Mucosa of descending colon (tissue), 3 donors: ENCODE data around the gene HS1BP3. TPM values are rescaled to one million over a fixed set of nuclear protein-coding genes. Genes with fewer than 3 reads are reported as not detected.

ENCODE experiments used
- ATAC-seq: fragments of 200-7000 bp; cut with Tn5 transposase; one replicate; pipeline ENCODE4 v1.9.1; 2020; ENCODE audit warnings: mild to moderate bottlenecking, moderate library complexity
- DNase-seq, 3 donors: peaks; one replicate each; pipeline ENCODE4 v3.0.0-alpha.2; 2020
- H3K36me3 ChIP-seq: fragments of 200-600 bp; one replicate; pipeline ENCODE4 v1.8.0; 2021; ENCODE audit warnings: low read depth, mild to moderate bottlenecking
- H3K4me1 ChIP-seq: fragments of 200-600 bp; one replicate; pipeline ENCODE4 v1.8.0; 2021; ENCODE audit warnings: low read depth, mild to moderate bottlenecking
- H3K4me3 ChIP-seq: fragments of 200-600 bp; one replicate; pipeline ENCODE4 v1.8.0; 2021; ENCODE audit warnings: mild to moderate bottlenecking
- H3K9me3 ChIP-seq: fragments of 200-600 bp; one replicate; pipeline ENCODE4 v1.8.0; 2021; ENCODE audit warnings: mild to moderate bottlenecking
- CTCF ChIP-seq: fragments of 200-600 bp; IDR thresholded peaks from one replicate; pipeline ENCODE4 v1.8.0; 2022; ENCODE audit warnings: antibody characterized with exemption, mild to moderate bottlenecking
- intact Hi-C, 2 donors: fragments of 100-400 bp; cut with DNase I in 1 of 2; cut with micrococcal nuclease in 1 of 2; formaldehyde crosslinking; loops; one replicate each; pipeline versions ENCODE4 v1.11.0 to v1.11.1; 2022; cut with DNase I, micrococcal nuclease
- total RNA-seq, 3 donors: library from RNA; stranded (reverse); fragmentation: NEBNext Ultra II Directional in 2 of 3; extraction: Animal tissue kit (Norgen Biotek cat#: 25700) in 2 of 3; gene quantifications; one replicate each; pipeline versions ENCODE4 v1.2.1 to v1.2.4, GENCODE V29; 2021 to 2023
- donor health status: DM: no; HTN: no; CAD: no; lungs with moderate emphysema.
- donor health status: DM: no; HTN: no; CAD: no.
- donor health status: DM: no; HTN: yes; CAD: no.

Gene HS1BP3
- total RNA-seq, 3 donors from 2014 or later = 28.8 to 47.0 (median 29.7) TPM

GRCh38 chr2:20617081-20617575 is 33.8 kb downstream of the HS1BP3 start:
- H3K4me3 ChIP-seq = no peak overlapping the region
- TF ChIP-seq CTCF = no peak
- ATAC-seq (peak; percentile 6), DNase-seq (peak; percentile 54 to 66 (median 66))
- intact Hi-C loops = no loop called here
- peaks cover 11% of the 10 kb centered on the region for H3K4me1 ChIP-seq
- H3K9me3 ChIP-seq = no peaks in the 10 kb centered on the region
- H3K36me3 ChIP-seq = no peaks in the 10 kb centered on the region

GRCh38 chr2:20616341-20616871 is 34.5 kb downstream of the HS1BP3 start:
- Histone ChIP-seq H3K4me3 (no peak overlapping the region), H3K36me3 (no peaks in the 10 kb centered on the region), H3K9me3 (no peaks in the 10 kb centered on the region), H3K4me1 (peaks cover 11% of the 10 kb centered on the region)
- TF ChIP-seq CTCF = no peak
- intact Hi-C loops = no loop called here
- DNase-seq (peak in 2 of 3 donors; percentile 17 to 37), ATAC-seq (no peak)

GRCh38 chr2:20615466-20616241 is 35.2 kb downstream of the HS1BP3 start:
- ATAC-seq (no peak), DNase-seq (peak in 1 of 3 donors; percentile 22)
- H3K4me1 ChIP-seq = peaks cover 11% of the 10 kb centered on the region
- H3K4me3 ChIP-seq = no peak overlapping the region
- no peak for TF ChIP-seq CTCF
- no peaks in the 10 kb centered on the region for H3K9me3 ChIP-seq
- intact Hi-C loops = no loop called here
- no peaks in the 10 kb centered on the region for H3K36me3 ChIP-seq

GRCh38 chr2:20615068-20615465 is 35.8 kb downstream of the HS1BP3 start:
- Histone ChIP-seq H3K4me3 (no peak overlapping the region), H3K4me1 (peaks cover 11% of the 10 kb centered on the region), H3K9me3 (no peaks in the 10 kb centered on the region), H3K36me3 (no peaks in the 10 kb centered on the region)
- TF ChIP-seq CTCF = no peak
- no peak for ATAC-seq
- intact Hi-C loops = no loop called here
- peak in 2 of 3 donors; percentile 26 to 44 for DNase-seq

GRCh38 chr2:20614201-20615067 is 36.5 kb downstream of the HS1BP3 start:
- H3K9me3 ChIP-seq = no peaks in the 10 kb centered on the region
- DNase-seq = peak in 2 of 3 donors; percentile 42 to 55
- H3K4me3 ChIP-seq = no peak overlapping the region
- intact Hi-C loops = no loop called here
- peak; percentile 54 for ATAC-seq
- no peaks in the 10 kb centered on the region for H3K36me3 ChIP-seq
- peaks cover 11% of the 10 kb centered on the region for H3K4me1 ChIP-seq
- TF ChIP-seq CTCF = no peak
